KOPT-K1 (cell line): ENCODE results near the gene IGBP1.
"Not testable (repeated sequence)": the region's sequence is repeated elsewhere in the genome, so short reads cannot be mapped to it uniquely, and the experiment has no call there.

ENCODE experiments used
- H3K27ac ChIP-seq: fragments of 200-600 bp; sonication (generic); 2 replicates; pipeline ENCODE4 v1.5.1; 2016; ENCODE audit warnings: antibody characterized with exemption, mild to moderate bottlenecking, low read depth, low read length; ENCODE audit not compliant: poor library complexity, severe bottlenecking
- H3K36me3 ChIP-seq: fragments of 200-600 bp; sonication (generic); 2 replicates; pipeline ENCODE4 v1.5.1; 2017; ENCODE audit warnings: antibody characterized with exemption, mild to moderate bottlenecking, low read length, moderate library complexity; ENCODE audit not compliant: insufficient read depth
- H3K9me3 ChIP-seq: fragments of 200-600 bp; sonication (generic); 2 replicates; pipeline ENCODE4 v1.5.1; 2017; ENCODE audit warnings: antibody characterized with exemption, low read length, mild to moderate bottlenecking; ENCODE audit not compliant: insufficient read depth, poor library complexity, severe bottlenecking

The IGBP1 gene

GRCh38 chrX:70133303-70134115, at the start of gene IGBP1:
IGBP1 (plus strand) TSS chrX:70133447; CDS start chrX:70133948, 501 bp downstream.
- Histone ChIP-seq H3K27ac (peak within 1 kb of the TSS; percentile 84), H3K36me3 (peaks cover 35% of the 10 kb centered on the region), H3K9me3 (no peaks in the 10 kb centered on the region)

GRCh38 chrX:70084592-70085240, 48.5 kb upstream of the IGBP1 start:
- no peaks in the 10 kb centered on the region for H3K36me3 ChIP-seq
- H3K9me3 ChIP-seq = no peaks in the 10 kb centered on the region
- no peak overlapping the region for H3K27ac ChIP-seq

GRCh38 chrX:70087857-70088630, 45.2 kb upstream of the IGBP1 start:
- Histone ChIP-seq H3K36me3 (no peaks in the 10 kb centered on the region), H3K9me3 (no peaks in the 10 kb centered on the region), H3K27ac (no peak overlapping the region)

GRCh38 chrX:70088751-70089150, 44.5 kb upstream of the IGBP1 start:
- H3K36me3 ChIP-seq = no peaks in the 10 kb centered on the region
- H3K27ac ChIP-seq = no peak overlapping the region
- H3K9me3 ChIP-seq = no peaks in the 10 kb centered on the region

- no peaks in the 10 kb centered on the region for H3K36me3 ChIP-seq
- no peak overlapping the region for H3K27ac ChIP-seq
- H3K9me3 ChIP-seq = no peaks in the 10 kb centered on the region
Observed at GRCh38 chrX:70089604-70090297, 43.5 kb upstream of the IGBP1 start.

- Histone ChIP-seq H3K36me3 (no peaks in the 10 kb centered on the region), H3K27ac (no peak overlapping the region), H3K9me3 (no peaks in the 10 kb centered on the region)
Observed at GRCh38 chrX:70092247-70092646, 41.0 kb upstream of the IGBP1 start.

- Histone ChIP-seq H3K9me3 (no peaks in the 10 kb centered on the region), H3K27ac (no peak overlapping the region), H3K36me3 (no peaks in the 10 kb centered on the region)
Observed at GRCh38 chrX:70096052-70096451, 37.2 kb upstream of the IGBP1 start.

- Histone ChIP-seq H3K9me3 (no peaks in the 10 kb centered on the region), H3K27ac (no peak overlapping the region), H3K36me3 (no peaks in the 10 kb centered on the region)
Observed at GRCh38 chrX:70105229-70105628, 28.0 kb upstream of the IGBP1 start.

- H3K27ac ChIP-seq = not testable (repeated sequence)
Observed at GRCh38 chrX:70111436-70112026, 21.7 kb upstream of the IGBP1 start.

GRCh38 chrX:70117738-70118137, 15.5 kb upstream of the IGBP1 start:
- no peaks in the 10 kb centered on the region for H3K36me3 ChIP-seq
- H3K9me3 ChIP-seq = no peaks in the 10 kb centered on the region
- no peak overlapping the region for H3K27ac ChIP-seq

More at GRCh38 chrX:70111436-70112026, 21.7 kb upstream of the IGBP1 start:
- H3K36me3 ChIP-seq, H3K9me3 ChIP-seq: not testable (repeated sequence)

GRCh38 chrX:70123014-70123413, 10.2 kb upstream of the IGBP1 start:
- not testable (repeated sequence) for H3K27ac ChIP-seq, H3K36me3 ChIP-seq, H3K9me3 ChIP-seq

GRCh38 chrX:70124678-70125077, 8.6 kb upstream of the IGBP1 start:
- H3K36me3 ChIP-seq = no peaks in the 10 kb centered on the region
- no peaks in the 10 kb centered on the region for H3K9me3 ChIP-seq
- H3K27ac ChIP-seq = no peak overlapping the region

GRCh38 chrX:70128071-70128470, 5.2 kb upstream of the IGBP1 start:
- Histone ChIP-seq H3K27ac (no peak overlapping the region), H3K36me3 (no peaks in the 10 kb centered on the region), H3K9me3 (no peaks in the 10 kb centered on the region)

GRCh38 chrX:70129816-70130215, 3.4 kb upstream of the IGBP1 start:
- Histone ChIP-seq H3K36me3 (peaks cover 4% of the 10 kb centered on the region; the same call in 1 of the 2 replicates), H3K9me3 (no peaks in the 10 kb centered on the region), H3K27ac (no peak overlapping the region)
